HG03442 (cell line): ENCODE results near the gene XPNPEP3.
"Not testable (repeated sequence)": the region's sequence is repeated elsewhere in the genome, so short reads cannot be mapped to it uniquely, and the experiment has no call there.

Experiments
- ATAC-seq: cut with Tn5 transposase; IDR thresholded peaks from one replicate; pipeline ENCODE4 v1.9.1; 2021; ENCODE audit warnings: mild to moderate bottlenecking, moderate library complexity; ENCODE audit not compliant: unreplicated experiment

The XPNPEP3 gene

GRCh38 chr22:40855979-40856512 lies 902 bp upstream of the XPNPEP3 start:
- peak; percentile 28 for ATAC-seq

- no peak for ATAC-seq
Observed at GRCh38 chr22:40857309-40857855, 434 bp downstream of the XPNPEP3 start.

GRCh38 chr22:40862013-40862412 lies 5.1 kb downstream of the XPNPEP3 start, which contains the start of gene DNAJB7:
TSS of gene DNAJB7 (minus strand) at chr22:40862113. CDS start at chr22:40861994, 119 bp downstream.
- no peak for ATAC-seq

GRCh38 chr22:40862537-40862936 lies 5.6 kb downstream of the XPNPEP3 start:
- ATAC-seq = no peak

- ATAC-seq = no peak
Observed at GRCh38 chr22:40867109-40867508, 10.2 kb downstream of the XPNPEP3 start.

GRCh38 chr22:40868379-40868778 lies 11.4 kb downstream of the XPNPEP3 start:
- not testable (repeated sequence) for ATAC-seq

- ATAC-seq = no peak
Observed at GRCh38 chr22:40874016-40874415, 17.1 kb downstream of the XPNPEP3 start.

- ATAC-seq = no peak
Observed at GRCh38 chr22:40875111-40875510, 18.2 kb downstream of the XPNPEP3 start.

GRCh38 chr22:40876907-40877306 lies 20.0 kb downstream of the XPNPEP3 start:
- no peak for ATAC-seq

GRCh38 chr22:40877488-40877887 lies 20.5 kb downstream of the XPNPEP3 start:
- ATAC-seq = no peak

GRCh38 chr22:40878922-40879321 lies 22.0 kb downstream of the XPNPEP3 start:
- ATAC-seq = no peak

GRCh38 chr22:40889116-40889515 lies 32.2 kb downstream of the XPNPEP3 start:
- no peak for ATAC-seq

GRCh38 chr22:40890881-40891280 lies 33.9 kb downstream of the XPNPEP3 start:
- ATAC-seq = no peak

- no peak for ATAC-seq
Observed at GRCh38 chr22:40894417-40894816, 37.5 kb downstream of the XPNPEP3 start.

- ATAC-seq = no peak
Observed at GRCh38 chr22:40898850-40899357, 42.0 kb downstream of the XPNPEP3 start.

GRCh38 chr22:40904101-40904500 lies 47.2 kb downstream of the XPNPEP3 start:
- no peak for ATAC-seq

- ATAC-seq = no peak
Observed at GRCh38 chr22:40908895-40909294, 51.9 kb downstream of the XPNPEP3 start.

GRCh38 chr22:40911772-40912171 lies 54.8 kb downstream of the XPNPEP3 start:
- no peak for ATAC-seq

- ATAC-seq = not testable (repeated sequence)
Observed at GRCh38 chr22:40912987-40913386, 56.0 kb downstream of the XPNPEP3 start.

GRCh38 chr22:40919446-40919845 lies 62.5 kb downstream of the XPNPEP3 start:
- no peak for ATAC-seq

- ATAC-seq = no peak
Observed at GRCh38 chr22:40920526-40920925, 63.6 kb downstream of the XPNPEP3 start.

- ATAC-seq = no peak
Observed at GRCh38 chr22:40922484-40923303, 65.7 kb downstream of the XPNPEP3 start.
